Erythroblast (primary cell): Measurements from ENCODE around the gene RNF175.

Source experiments
- DNase-seq, 2 experiments: peaks; one replicate each; lab custom pipeline; 2025; lab: John Stamatoyannopoulos, UW
- GATA1 ChIP-seq: IDR thresholded peaks from 2 replicates; pipeline ENCODE4 v1.6.1; 2011; ENCODE audit warnings: low read depth, mild to moderate bottlenecking, control low read depth, low read length, moderate library complexity
- POLR2A ChIP-seq: IDR thresholded peaks from 2 replicates; pipeline ENCODE4 v1.6.1; 2011; ENCODE audit warnings: mild to moderate bottlenecking, low read length

RNF175 gene

DNA sequence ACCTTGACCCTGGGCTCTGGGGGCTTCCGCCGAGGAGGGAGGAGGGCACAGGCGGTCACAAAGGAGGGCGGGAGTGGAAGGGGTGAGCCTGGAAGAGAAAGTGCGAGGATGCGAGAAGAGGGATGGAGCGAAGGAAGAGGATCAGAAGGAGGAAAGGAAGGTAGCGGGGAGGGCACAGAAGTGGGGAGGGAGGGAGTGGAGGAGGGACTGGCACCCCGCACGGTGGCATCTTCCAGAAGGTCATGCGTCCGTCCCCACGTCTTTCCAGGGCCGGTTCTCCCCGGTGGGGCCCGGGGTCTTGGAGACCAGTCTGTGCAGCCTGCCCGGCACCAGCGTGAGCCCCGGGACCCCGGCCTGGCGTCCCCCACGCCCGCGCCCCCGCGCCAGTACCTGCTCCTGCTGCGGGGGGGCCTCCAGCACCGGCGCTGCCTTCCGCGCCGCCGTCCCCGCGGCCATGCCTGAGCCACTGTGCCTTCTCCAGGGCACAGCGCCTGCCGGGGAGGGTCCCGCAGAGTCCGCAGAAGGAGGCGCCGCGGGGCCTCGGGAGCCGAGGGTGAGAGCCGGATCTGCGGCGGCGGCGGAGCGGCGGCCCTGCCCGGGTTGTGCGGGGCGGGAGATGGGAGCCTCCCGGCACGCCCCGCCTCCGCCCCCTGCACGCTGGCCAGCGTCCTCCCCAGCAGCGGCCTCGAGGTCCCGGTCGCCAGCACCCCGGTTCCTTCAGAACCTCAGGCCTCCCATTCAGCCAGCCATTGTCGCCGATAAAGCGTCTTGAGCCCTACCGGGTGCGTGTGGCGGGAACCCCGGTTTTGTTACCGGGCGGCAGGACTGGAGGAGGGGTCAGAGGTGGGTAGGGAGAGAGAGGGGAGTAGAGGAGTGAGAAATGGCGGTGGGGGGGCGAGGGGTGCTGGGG, at the start of gene RNF175:
TSS of gene RNF175 (minus strand) at position 618 of the 910 bp plus-strand sequence. CDS start at position 456, 162 bp downstream.
- peak; percentile 14 to 25 for DNase-seq
- TF ChIP-seq POLR2A = no peak
- no peak for TF ChIP-seq GATA1

DNA sequence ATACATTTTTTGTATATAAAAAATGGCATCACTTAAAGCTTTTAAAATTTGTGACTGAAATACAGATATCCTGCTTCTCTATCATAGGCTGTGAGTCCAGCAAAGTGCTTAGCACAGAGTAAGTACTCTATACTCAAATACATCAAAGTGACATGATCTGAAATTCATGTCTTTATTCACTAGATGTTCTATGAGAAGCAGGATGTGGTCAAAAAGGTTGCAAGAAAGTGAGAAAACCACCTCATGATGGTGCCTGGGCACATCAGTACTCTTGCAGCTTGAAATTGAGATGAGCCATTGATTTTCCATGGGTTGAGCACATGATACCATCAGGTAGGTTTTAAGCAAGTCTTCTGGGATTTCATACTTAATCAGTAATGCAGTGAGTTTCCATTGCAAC, 49.5 kb upstream of the RNF175 start:
- no peak for DNase-seq
- TF ChIP-seq GATA1 (no peak), POLR2A (no peak)

DNA sequence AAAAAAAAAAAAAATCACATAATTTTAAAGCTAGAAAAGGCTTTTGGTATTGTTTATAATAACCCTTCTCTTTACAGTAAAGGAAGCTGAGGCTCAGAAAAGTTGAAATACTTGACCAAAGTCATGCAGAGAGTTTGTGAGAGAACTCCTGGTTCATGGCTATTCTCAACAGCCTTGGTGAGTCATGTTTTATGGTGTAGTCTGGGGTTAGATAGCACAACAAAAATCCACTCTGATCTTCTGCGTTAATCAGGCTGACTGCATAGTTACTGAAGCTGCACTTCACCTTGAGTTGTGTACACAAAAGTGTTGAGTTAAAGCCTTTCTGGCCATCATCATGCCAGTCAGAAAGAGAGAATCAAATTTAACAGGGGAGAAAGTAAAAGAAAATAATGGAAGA, 48.4 kb upstream of the RNF175 start:
- DNase-seq = no peak
- no peak for TF ChIP-seq POLR2A
- no peak for TF ChIP-seq GATA1

DNA sequence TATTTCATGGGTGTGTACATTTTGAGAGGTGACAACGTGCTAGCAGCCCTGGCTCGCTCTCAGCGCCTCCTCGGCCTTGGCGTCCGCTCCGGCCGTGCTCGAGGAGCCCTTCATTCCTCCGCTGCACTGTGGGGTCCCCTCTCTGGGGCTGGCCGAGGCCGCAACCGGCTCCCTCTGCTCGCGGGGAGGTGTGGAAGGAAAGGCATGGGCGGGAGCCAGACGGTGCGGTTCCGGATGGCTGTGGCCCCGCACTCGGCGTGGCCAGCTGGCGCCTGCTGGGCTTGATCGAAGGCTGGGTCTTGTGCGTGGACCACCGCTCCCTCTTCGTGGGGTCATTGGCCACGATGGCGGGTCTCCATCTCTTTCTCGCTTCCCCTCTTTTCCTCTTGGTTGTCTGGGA, 46.2 kb upstream of the RNF175 start:
- no peak for DNase-seq
- TF ChIP-seq POLR2A = no peak
- TF ChIP-seq GATA1 = no peak

DNA sequence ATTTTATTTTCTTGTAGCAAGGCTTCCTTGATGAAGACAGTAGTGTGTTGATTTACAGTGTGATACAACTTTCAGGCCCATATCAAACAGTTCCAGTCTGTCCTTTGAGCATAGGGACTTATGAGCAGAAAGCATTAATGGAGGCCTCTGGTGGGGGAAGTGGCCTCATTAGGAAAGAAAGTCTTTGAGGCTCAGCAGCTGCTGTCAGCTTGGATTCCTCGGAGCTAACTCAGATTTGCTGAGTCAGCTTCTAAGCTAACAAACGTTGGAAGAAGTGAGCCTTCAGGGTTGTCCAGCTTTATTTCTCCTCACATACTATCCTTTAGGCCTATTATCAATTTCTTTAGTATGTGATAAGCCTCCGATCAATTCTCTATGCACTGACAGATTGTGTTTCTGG, 44.9 kb upstream of the RNF175 start:
- DNase-seq = no peak
- TF ChIP-seq POLR2A (no peak), GATA1 (no peak)

DNA sequence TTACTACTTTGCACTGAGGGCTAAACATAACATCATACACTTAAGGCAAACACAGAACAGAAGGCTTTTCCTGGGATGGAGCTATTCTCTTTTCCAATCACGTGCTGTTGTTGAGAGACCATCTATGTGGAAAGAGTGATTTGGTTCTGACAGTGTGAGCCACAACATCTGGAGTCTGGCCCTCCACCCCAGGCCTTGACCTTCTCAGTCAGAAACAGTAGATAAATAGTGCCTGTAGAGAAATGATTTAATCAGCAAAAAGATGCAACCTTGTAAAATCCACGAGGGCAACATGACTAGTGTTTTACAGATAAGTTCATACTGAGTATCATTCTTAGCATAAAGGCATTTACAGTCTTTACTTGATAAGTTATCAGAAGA, 39.9 kb upstream of the RNF175 start:
- TF ChIP-seq GATA1 (no peak), POLR2A (no peak)

DNA sequence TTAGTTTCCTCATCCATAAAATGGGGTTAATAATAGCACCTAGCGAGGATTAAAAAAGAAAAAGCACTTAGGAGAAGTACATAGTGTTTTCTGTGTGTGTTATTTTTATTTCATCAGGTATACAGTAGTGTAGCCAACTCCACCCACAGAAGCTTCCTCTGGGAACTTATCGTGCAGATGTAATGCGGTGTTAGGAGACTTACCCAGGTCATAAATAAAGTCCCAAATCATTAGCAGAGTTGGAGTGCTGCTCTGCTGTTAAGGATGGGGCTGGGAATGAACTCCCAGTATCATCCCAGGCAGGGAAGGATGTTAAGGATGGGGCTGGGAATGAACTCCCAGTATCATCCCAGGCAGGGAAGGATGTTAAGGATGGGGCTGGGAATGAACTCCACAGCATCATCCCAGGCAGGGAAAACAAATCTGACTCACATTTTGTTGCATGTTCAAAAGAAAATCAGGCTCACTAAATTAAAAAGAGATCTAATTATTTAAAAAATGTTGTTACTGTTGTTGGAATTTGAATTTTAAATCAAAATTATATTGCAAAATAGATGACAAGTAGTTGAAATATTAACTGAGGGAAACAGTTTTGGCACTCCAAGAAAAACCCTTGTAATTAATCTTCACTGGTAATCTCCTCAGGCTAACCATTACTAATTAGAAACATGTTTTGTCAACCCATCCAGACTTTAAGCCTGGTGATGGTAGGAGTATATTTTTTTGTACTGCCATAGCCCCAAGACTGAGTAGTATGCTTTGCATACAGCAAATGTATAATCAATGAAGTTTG, 39.3 kb upstream of the RNF175 start:
- TF ChIP-seq POLR2A = no peak
- no peak for TF ChIP-seq GATA1

More for the DNA sequence above, 39.9 kb upstream of the RNF175 start:
- peak in 1 of 2 experiments; percentile 49 for DNase-seq

DNA sequence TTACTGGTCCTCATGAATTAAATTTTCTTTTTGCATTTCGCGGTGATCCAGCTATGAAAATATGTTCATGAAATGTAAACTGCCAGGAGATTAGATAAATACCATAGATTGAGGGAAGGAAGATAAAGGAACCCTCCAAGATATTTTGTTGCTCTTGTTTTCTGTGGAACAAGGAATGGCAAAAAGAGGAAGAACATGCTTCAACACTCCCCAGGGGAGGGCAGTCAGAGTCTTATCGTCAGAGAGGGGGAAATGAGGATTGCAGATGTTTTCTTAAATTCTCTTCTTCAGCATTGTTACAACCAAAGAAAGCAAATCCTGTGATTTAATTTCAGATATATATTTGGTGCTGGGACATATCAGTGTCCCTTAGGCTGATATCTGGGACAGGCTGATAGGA, 38.6 kb upstream of the RNF175 start:
- DNase-seq = no peak
- TF ChIP-seq POLR2A = no peak
- no peak for TF ChIP-seq GATA1

More for the DNA sequence above, 39.3 kb upstream of the RNF175 start:
- no peak for DNase-seq

DNA sequence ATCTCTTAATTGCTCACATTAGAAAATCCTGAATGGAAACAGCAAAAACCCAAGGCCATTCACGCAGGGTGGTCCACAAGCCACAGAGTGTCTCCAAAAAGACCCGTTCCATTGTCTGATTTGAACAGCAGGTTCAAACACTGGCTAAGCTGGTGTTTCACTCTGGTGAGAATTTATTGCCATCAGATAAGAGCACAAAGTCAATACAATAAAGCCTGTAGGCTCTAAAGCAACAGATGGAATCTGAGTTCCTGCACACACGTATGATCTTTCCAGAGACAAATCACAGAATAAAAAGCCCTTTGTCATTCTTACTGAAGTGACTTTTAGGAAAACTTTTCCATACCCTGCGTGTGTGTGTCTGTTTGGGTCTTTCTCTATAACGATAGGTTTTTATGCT, 34.2 kb upstream of the RNF175 start:
- TF ChIP-seq POLR2A = no peak
- no peak for TF ChIP-seq GATA1

DNA sequence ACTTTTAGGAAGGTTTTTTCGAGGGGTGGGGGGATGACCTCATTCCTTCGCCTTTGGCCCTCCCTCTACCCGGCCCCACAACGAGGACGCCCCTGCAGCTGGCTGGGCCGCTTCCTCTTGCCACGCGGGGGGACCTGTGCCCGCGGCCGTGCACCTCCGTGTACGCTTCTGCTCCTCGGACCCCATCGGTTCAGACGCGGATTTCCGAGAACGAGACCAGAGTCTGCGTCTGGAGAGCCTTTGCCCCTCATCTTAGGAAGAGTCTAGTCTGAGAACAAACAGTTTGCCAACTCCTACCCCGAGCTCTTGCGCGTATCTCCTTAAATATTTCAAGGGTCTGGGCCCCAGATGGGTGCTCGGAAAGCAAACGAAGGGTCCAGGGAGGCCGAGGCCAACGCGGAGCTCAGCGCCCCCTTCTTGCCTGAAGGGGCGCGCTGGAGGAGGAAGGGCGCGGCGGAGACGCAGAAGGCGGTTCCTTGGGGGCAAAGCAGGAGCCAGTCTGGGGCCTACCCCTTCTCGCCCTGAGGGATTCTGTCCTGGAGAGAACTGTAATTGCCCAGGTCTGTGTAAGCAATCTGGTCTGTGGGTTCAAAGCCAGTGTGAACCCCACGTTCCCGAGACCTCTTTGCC, 32.9 kb upstream of the RNF175 start:
- DNase-seq = no peak
- TF ChIP-seq GATA1 (no peak), POLR2A (no peak)

More for the DNA sequence above, 34.2 kb upstream of the RNF175 start:
- no peak for DNase-seq

DNA sequence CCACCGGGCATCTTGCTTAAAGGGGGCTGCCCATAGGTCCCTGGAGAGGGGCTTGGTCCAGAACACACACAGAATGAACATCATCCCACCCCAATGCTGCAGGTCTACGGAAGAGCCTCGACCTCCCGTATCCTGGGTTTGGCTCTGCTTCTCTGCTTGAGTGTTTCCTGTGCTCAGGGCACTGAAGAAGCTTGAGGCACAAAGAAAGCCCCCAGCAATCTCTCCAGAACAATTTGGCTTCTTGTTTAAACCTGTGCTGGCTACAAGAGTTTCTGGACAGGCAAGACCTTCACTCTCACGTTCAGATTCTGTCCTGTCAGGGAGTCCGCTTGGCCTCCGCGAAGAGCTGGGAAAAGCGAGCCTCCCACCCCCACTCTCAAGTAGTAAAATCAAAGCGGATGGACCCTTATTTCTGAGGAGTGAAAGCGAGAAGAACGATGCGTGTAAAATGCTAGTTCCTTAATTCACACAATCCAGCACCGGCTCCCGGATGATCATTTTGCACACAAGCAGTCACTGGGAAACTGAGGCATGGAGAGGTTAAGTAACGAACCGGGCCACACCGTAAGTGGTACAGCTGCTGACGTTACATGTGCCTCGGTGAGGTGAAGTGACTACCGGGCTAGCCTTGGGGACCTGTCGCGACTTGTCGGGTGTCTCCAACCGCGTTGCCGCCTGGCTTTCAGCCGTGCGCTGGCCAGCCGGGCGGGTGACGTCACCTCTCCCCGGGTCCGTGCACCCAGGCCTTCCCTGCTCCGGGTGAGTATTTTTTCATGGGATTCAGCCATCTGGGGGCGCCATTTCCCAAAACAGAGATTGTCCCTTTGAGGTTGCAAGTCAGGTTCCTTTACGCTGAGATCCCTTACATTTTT, 32.2 kb upstream of the RNF175 start:
- no peak for TF ChIP-seq GATA1
- TF ChIP-seq POLR2A = no peak
- DNase-seq = peak; percentile 60 to 70

DNA sequence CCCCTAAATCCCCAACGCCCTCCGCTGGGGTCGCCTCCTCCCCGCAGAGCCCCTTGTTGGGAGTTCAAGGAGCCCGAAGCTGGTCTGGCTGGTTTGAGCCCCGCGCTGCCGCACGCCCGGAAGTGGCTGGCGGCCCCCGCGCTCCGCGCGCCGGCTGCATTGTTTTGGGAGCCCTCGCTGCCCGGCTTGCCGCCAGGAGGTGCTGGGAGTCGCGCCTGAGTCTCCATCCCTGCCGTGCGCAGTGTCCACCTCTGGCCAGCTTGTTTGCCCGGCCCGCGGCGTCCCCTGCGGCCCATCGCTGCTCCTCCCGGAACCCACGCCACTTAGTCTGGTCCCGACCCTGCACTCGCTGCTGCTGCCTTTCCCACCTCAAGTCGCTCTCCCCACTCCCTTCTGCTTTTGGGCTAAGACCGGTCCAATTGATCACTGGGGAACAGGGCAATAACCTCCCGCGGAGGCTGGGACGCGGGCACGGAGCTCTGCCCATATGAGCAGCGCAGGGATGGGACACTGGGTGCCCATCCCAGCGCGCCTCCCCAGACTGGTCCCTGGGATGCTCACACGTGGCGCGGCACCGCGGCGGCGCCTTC, 31.2 kb upstream of the RNF175 start:
- DNase-seq = peak in 1 of 2 experiments; percentile 27
- no peak for TF ChIP-seq GATA1
